Measurements from ENCODE around the gene ORAI2.

ORAI2 gene

DNA sequence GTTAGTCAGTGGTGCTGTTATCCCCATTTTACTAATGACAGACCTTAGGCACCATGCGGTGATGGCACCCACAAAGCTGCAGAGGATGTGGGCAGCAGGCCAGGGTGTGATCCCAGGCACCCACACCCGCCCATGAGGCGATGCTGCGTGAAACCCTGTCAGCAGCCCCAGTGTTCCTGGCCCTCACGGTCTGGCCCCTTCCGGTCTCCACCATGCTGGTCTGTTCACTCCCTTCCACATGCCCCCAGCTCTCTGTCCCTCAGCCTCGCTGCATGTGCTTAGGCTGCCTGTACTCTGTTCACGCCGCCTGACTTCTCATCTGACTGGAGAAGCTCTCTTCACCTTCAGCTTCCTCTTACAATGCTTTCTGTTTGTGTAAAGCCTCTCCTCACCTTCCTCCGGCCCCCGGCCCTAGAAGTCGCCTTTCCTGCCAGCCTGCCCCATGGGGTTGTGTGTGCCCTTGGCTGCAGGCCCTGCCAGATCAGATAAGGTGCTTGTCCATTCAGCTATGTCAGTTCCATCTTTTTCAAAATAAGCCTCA lies 17.6 kb upstream of the ORAI2 start:
- DNase-seq: no peak

DNA sequence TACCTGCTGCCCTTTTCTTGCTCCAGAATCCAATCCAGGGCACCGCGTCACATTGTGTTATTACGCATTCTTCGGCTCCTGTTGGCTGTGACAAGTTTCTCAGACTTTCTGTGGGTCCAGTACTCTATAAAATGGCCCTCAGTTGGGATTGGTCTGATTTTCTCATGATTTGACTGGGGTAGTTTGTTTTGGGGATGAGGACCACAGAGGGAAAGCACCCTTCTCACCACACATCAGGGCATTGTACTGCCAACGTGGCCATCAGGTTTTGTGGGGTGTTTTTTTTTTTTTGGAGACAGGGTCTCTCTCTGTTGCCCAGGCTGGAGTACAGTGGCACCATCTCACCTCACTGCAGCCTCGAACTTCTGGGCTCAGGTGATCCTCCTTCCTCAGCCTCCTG lies 17.0 kb upstream of the ORAI2 start:
- no peak for DNase-seq

DNA sequence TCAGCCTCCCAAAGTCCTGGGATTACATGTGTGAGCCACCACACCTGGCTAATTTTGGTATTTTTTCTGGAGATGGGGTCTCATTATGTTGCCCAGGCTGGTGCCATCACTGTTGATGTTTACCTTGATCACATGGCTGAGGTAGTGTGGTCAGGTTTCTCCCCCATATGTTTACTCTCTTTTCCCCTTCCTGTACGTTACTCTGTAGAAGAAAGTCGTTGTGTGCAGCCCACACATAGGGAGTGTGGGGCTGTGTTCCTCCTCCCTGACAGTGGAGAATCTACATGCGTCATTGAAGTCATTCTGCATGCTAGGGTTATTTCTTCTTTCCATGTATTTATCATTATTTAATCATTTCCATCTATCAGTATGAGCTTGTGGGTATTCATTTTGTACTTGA lies 16.3 kb upstream of the ORAI2 start:
- no peak for DNase-seq

- DNase-seq: no peak
Measured at GRCh38 chr7:102418592-102418991, 14.8 kb upstream of the ORAI2 start.

GRCh38 chr7:102421706-102422240 lies 11.6 kb upstream of the ORAI2 start:
- DNase-seq: no peak

- DNase-seq: no peak
Measured at GRCh38 chr7:102424129-102424551, 9.2 kb upstream of the ORAI2 start.

DNA sequence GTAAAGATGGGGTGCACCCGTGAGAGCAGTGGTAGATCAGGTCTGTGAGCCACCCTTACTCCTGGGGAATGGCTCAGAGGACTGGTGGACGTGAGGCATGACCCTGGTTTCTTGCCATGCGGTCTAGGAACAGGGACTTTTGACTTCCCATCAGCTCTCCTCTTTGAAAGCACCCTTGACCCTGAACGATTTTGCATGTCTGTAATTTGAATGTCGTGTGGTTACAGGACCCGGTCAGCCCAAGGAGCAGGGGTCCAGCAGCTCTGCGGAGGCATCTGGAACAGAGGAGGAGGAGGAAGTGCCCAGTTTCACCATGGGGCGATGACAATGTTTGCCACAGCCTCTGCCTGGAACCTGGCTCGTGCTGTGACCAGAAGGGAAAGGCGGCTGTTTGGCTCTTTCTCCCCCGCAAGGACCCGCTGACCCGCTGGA lies 8.6 kb upstream of the ORAI2 start:
- no peak for DNase-seq

- no peak for DNase-seq
Measured at GRCh38 chr7:102425639-102426267, 7.6 kb upstream of the ORAI2 start.

DNA sequence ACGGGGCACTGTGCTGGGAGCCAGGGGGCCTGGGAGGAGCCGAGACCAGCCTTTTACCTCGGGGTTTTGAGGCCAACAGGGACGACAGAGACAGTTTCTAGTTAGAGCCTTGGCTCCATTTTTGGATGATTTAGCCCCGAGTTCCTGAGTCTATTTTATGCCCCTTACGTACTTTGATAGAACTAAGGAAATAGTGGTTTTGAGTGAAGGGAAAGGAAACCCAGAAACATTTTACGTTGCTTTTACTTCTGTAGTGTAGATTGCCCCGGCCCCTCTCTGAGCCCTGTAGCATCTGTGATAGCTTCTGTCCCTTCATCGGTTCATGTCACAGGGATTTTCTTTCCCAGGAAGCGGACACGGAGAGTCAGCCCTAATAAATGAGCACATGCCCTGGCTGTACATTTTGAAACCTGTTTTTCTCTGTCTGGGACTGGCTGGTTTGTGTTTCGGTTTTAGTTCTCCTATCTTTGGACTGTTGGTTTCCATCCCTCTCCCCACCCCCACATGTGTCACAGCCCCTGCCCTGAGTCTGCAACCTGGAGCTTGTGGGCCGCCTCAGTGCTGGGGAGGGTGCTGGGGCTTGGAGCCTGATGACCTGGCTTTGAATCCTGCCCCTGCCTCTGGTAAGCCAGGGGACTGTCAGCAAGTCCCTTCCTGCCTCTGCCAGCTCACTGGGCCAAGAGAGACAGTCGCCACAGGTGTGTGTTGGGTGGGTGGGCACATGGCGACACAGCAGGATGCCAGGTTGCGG lies 6.9 kb upstream of the ORAI2 start:
- DNase-seq: no peak

GRCh38 chr7:102427019-102427405 lies 6.4 kb upstream of the ORAI2 start:
- DNase-seq: no peak

- DNase-seq: no peak
Measured at GRCh38 chr7:102429141-102429899, 4.1 kb upstream of the ORAI2 start.

DNA sequence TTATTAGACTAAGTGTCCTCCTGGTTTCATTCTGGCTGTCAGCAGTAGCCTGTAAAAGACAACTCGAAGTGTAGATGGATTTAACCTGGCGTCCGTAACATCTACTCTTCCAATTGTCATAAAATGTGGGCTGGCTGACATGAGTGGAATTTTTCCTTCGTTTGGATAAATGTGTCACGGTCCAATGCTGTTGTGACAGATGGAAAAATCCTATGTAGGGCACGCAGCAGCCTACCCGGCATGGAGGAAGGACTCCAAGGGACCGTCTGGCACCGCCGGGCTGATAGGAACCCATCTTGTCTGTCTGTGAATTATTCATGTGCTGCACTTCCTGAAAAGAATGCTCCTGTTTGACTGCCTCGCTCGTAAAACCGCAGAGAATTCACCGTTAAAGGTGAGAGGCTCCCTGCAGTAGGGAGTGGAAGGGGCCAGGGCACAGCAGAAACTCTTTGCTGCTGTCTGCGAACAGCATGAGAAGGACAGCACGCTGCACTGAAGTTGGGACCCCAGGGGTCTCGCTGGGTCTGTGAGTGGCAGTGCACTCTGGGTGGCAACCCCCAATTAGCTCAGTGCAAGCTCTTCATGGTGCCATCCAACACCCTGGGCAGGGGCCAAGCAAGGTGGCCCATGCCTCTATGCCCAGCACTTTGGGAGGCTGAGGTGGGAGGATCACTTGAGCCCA lies 1.6 kb upstream of the ORAI2 start:
- no peak for DNase-seq

DNA sequence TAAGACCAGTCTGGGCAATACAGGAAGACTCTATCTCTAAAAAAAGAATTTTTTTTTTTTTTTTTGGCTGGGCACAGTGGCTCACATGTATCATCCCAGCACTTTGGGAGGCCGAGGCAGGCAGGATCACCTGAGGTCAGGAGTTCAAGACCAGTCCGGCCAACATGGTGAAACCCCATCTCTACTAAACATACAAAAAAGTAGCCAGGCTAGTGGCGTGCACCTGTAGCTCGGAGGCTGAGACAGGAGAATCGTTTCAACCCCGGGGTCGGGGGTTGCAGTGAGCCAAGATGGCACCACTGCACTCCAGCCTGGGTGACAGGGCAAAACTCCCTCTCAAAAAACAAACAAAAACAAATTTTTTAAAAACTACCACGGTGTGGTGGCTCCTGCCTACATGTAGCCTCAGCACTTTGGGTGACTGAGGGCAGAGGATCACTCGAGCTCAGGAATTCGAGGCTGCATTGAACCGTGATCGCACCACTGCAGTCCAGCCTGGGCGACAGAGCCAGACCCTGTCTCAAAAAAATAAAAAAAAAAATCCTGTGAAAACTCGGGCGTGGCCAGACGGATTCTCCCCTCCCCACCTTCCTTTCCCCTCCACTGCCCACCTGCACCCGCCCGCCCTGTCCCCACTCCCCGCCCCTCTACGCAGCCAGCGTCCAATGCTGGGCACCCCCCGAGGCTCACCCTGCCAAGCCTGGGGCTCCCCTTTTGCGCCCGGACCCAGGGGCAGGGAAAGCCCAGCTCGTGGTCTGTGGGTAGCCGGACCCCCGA lies 745 bp upstream of the ORAI2 start:
- DNase-seq: no peak

GRCh38 chr7:102434039-102434486 lies 688 bp downstream of the ORAI2 start:
- DNase-seq: no peak

DNA sequence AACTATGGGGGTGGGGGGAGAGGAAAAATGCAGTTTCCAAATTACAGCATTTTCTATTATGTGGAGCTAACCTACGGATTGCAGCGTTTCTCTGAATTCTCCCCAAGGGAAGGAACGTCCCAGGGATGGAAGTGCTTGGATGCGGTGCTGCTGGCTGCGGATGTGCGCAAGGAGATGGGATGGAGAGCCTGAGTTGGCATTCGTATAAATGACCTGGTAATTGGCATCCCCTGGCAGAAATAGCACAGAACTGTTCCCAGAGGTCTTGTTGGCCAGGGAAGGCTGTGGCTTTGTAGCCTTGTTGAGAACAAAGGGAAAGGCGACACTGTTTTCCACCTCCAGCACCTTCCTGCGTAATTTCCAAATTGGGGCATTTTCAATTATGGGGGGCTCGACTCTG lies 2.7 kb downstream of the ORAI2 start:
- no peak for DNase-seq

- no peak for DNase-seq
Measured at GRCh38 chr7:102439963-102440795, 6.8 kb downstream of the ORAI2 start.

DNA sequence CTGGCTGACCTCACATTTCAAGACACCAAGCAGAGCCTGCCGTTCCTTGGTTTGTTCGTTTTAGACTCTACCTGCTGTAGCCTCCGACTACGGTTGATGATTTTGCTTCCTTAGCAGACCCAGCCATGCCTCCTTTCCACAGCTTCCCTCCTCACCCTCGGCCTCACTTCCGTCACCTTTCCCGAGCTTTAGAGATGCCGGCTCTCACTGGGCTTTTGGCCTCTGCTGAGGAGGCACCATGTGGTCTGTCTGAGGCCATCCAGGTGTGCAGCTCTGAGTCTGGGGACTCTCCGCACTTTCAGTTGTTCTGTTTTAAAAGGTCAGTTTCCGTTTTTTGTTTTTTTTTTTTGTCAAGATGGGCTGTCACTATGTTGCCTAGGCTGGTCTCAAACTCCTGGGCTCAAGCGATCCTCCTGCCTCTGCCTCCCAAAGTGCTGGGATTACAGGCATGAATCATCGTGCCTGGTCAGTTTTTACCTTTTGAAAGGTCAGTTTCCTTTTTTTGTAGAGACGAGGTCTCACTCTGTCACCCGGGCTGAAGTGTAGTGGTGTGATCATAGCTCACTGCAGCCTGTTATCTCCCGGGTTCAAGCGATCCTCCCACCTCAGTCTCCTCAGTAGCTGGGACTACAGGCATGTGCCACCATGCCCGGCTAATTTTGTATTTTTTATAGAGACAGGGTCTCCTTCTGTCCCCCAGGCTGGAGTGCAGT lies 11.7 kb downstream of the ORAI2 start:
- DNase-seq: no peak

DNA sequence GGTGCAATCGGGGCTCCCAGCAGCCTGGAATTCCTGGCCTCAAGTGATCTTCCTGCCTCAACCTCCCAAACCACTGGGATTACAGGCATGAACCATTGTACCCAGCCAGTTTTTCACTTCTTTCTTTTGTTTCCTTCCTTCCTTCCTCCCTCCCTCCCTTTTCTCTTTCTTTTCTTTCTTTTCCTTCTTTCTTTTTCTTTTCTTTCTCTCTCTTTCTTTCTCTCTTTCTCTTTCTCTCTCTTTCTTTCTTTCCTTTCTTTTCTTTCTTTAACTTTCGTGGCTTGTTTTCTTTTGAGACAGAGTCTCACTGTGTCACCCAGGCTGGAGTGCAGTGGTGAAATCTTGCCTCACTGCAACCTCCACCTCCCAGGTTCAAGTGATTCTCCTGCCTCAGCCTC lies 12.3 kb downstream of the ORAI2 start:
- no peak for DNase-seq

- DNase-seq: no peak
Measured at GRCh38 chr7:102446387-102447156, 13.2 kb downstream of the ORAI2 start.
